Renal pelvis (tissue), 3 donors: ENCODE results near the gene SMR3B. TPM values are rescaled to one million over a fixed set of nuclear protein-coding genes. Genes with fewer than 3 reads are reported as not detected.

ENCODE experiments used
- polyA plus RNA-seq, 3 donors: library from polyadenylated mRNA; unstranded; fragments of 120-200 nt; gene quantifications; one replicate each; pipeline ENCODE4 v1.2.1, GENCODE V29; 2013; ENCODE audit not compliant: insufficient read length in 3 of 3

SMR3B gene
- polyA plus RNA-seq, 3 donors: not detected

Other genes starting within 250 kb of the SMR3B start
- under 1 TPM in 2 of 3 donors, not detected in 1; 0.04 to 0.10 TPM for gene PRR27, start 228.9 kb upstream of the SMR3B start, polyA plus RNA-seq
- gene ODAM, start 187.4 kb upstream of the SMR3B start, polyA plus RNA-seq: 1 to 10 TPM; 1.3 to 2.1 (median 1.7) TPM
- gene FDCSP, start 157.0 kb upstream of the SMR3B start, polyA plus RNA-seq: under 1 TPM; 0.31 to 0.68 (median 0.56) TPM
- not detected for gene CSN3, start 140.5 kb upstream of the SMR3B start, polyA plus RNA-seq
- gene CABS1, start 48.1 kb upstream of the SMR3B start, polyA plus RNA-seq: under 1 TPM in 2 of 3 donors, not detected in 1; 0.06 to 0.22 TPM
- gene SMR3A, start 22.4 kb upstream of the SMR3B start, polyA plus RNA-seq: not detected
- not detected for gene OPRPN, start 14.8 kb downstream of the SMR3B start, polyA plus RNA-seq
- gene MUC7, start 89.1 kb downstream of the SMR3B start, polyA plus RNA-seq: under 1 TPM in 2 of 3 donors, not detected in 1; 0.09 to 0.13 TPM
- not detected for gene AMTN, start 135.4 kb downstream of the SMR3B start, polyA plus RNA-seq
- gene AMBN, start 209.1 kb downstream of the SMR3B start, polyA plus RNA-seq: 1 to 10 TPM; 1.0 to 1.8 (median 1.6) TPM
- gene ENAM, start 245.6 kb downstream of the SMR3B start, polyA plus RNA-seq: 1 to 10 TPM; 4.4 to 7.2 (median 5.2) TPM